Measurements from ENCODE around the gene GALNTL6. TPM values are rescaled to one million over a fixed set of nuclear protein-coding genes. Genes with fewer than 3 reads are reported as not detected.

GALNTL6 gene
- total and polyA plus RNA-seq, 2 donors (not counting 3 experiments of a cell fraction or from before 2014, with no cell fraction given): not detected

DNA sequence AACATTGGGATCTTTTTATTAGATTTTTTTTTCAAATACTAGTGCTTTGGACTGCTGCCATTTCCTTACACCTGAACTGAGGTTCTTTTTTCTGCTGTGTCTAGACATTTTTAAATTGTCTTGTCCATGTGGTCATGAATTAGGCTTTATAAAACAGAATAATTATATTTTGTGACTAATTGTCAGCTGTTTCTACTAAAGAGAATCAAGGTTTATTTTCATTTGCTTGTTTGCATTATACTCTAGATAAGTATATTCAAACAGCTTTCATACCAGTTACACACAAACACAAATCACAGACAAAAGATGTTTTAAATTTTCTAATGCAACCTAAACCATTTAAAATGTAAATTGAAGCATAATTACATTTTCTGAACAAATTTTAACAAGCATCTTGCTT, 194.7 kb downstream of the GALNTL6 start:
- POLR2A ChIA-PET: no interaction called here
- no peaks in the 10 kb centered on the region for H4K20me1 ChIP-seq (replicated peaks; ENCODE audit: control insufficient read depth, extremely low read depth, insufficient read depth, low read length)
- no peak overlapping the region for H3K27ac ChIP-seq (ENCODE audit: insufficient read depth, low read depth, low read length)
- dilution Hi-C loops (cut with MboI; ENCODE audit: extremely low pct_ligation_motif_present, low sequenced_read_pairs): no loop called here
- no peak overlapping the region for H3K4me3 ChIP-seq (replicated peaks in 1 of 3; ENCODE audit: insufficient read depth in 1 of 3, low read depth in 1 of 3, low read length in 3 of 3)
- no peak overlapping the region for H2AFZ ChIP-seq (ENCODE audit: low read depth, low read length)
- FAIRE-seq (no peak), DNase-seq (ENCODE audit: low read depth, low spot score) (no peak)
- no TSS peak for BruUV-seq (replicated peaks)
- no peak for TF ChIP-seq POLR2A (IDR thresholded peaks at IDR 0.05; ENCODE audit: low read depth, low read length)
- no peak for TF ChIP-seq JUN (IDR thresholded peaks at IDR 0.05; ENCODE audit: borderline replicate concordance, insufficient read depth, insufficient read length, low read depth)
- TF ChIP-seq MYC (IDR thresholded peaks at IDR 0.05; ENCODE audit: low read depth, low read length): no peak
- TF ChIP-seq POLR2AphosphoS5 (IDR thresholded peaks at IDR 0.05; ENCODE audit: insufficient read depth, low read depth, low read length): no peak
- no peak for TF ChIP-seq CTCF (IDR thresholded peaks at IDR 0.05; ENCODE audit: extremely low read depth in 1 of 2, insufficient read depth in 1 of 2, low read depth in 1 of 2, low read length in 2 of 2)
- no peak for TF ChIP-seq MAX (IDR thresholded peaks at IDR 0.05; ENCODE audit: insufficient read depth, insufficient read length)
- no peak for TF ChIP-seq EZH2 (IDR thresholded peaks at IDR 0.05; ENCODE audit: borderline replicate concordance, low read depth, low read length, severe bottlenecking)
- TF ChIP-seq GATA2 (IDR thresholded peaks at IDR 0.05; ENCODE audit: insufficient read depth, insufficient read length, low read depth, low read length): no peak
- TF ChIP-seq FOS (IDR thresholded peaks at IDR 0.05; ENCODE audit: borderline replicate concordance, insufficient read depth, low read length): no peak
- H3K36me3 ChIP-seq (ENCODE audit: control insufficient read depth in 2 of 2, extremely low read depth in 1 of 2, insufficient read depth in 2 of 2, low read length in 2 of 2): no peaks in the 10 kb centered on the region
- no peaks in the 10 kb centered on the region for H3K9me1 ChIP-seq (replicated peaks; ENCODE audit: control insufficient read depth, extremely low read depth, insufficient read depth, low read length)
- no peaks in the 10 kb centered on the region for H3K79me2 ChIP-seq (ENCODE audit: control insufficient read depth, insufficient read depth, low read length)
- CTCF ChIA-PET: no interaction called here
- no peak overlapping the region for H3K9ac ChIP-seq (replicated peaks; ENCODE audit: extremely low read depth, insufficient read depth, low read length)
- H3K4me1 ChIP-seq (ENCODE audit: control insufficient read depth, extremely low read depth, insufficient read depth, low read length): no peaks in the 10 kb centered on the region
- intact Hi-C loops (cut with micrococcal nuclease): no loop called here
- H3K27me3 ChIP-seq (ENCODE audit: control insufficient read depth in 2 of 2, insufficient read depth in 2 of 2, low read length in 2 of 2): no peaks in the 10 kb centered on the region
- H3K9me3 ChIP-seq (replicated peaks; ENCODE audit: control insufficient read depth, insufficient read depth, low read length): no peaks in the 10 kb centered on the region
- no peak overlapping the region for H3K4me2 ChIP-seq (ENCODE audit: insufficient read depth, low read length)

Measured in endothelial cell of umbilical vein (primary cell).